MCF 10A (cell line): ENCODE measurements around the gene FAM20B. TPM values are rescaled to one million over a fixed set of nuclear protein-coding genes. Genes with fewer than 3 reads are reported as not detected.
A peak's percentile ranks its signal among the peaks of the same experiment; 100 is the strongest.

Experiments used
- BruUV-seq: library from RNA; stranded (reverse); fragments of 400-500 nt; replicated peaks from 2 replicates; lab custom pipeline; 2021; lab: Mats Ljungman, UMichigan
- CTCF ChIA-PET: fragments of 300-600 bp; sonication (Branson Sonifier 250); formaldehyde crosslinking; extraction: SDS; loops from one replicate; lab custom pipeline; 2021; ENCODE audit warnings: antibody characterized with exemption, inconsistent platforms; lab: Yijun Ruan, JAX
- POLR2A ChIA-PET: fragments of 300-600, 350-650 bp; sonication (Branson Sonifier 250); formaldehyde crosslinking; extraction: SDS; loops from one replicate; lab custom pipeline; 2020; ENCODE audit warnings: antibody characterized with exemption, inconsistent platforms; lab: Yijun Ruan, JAX
- DNase-seq: peaks from one replicate; pipeline ENCODE4 v3.0.0-alpha.2; 2018; ENCODE audit not compliant: unreplicated experiment
- H3K27ac Mint-ChIP-seq: one replicate; pipeline ENCODE4 v1.8.0; 2022; ENCODE audit warnings: mild to moderate bottlenecking, low read depth, mixed read lengths; ENCODE audit not compliant: unreplicated experiment
- H3K27me3 Mint-ChIP-seq: one replicate; pipeline ENCODE4 v1.8.0; 2022; ENCODE audit warnings: mixed read lengths; ENCODE audit not compliant: insufficient read depth, unreplicated experiment
- H3K36me3 Mint-ChIP-seq: one replicate; pipeline ENCODE4 v1.8.0; 2022; ENCODE audit warnings: mild to moderate bottlenecking, moderate library complexity, mixed read lengths; ENCODE audit not compliant: insufficient read depth, unreplicated experiment
- H3K4me1 Mint-ChIP-seq: one replicate; pipeline ENCODE4 v1.8.0; 2022; ENCODE audit warnings: mixed read lengths; ENCODE audit not compliant: insufficient read depth, unreplicated experiment
- H3K4me3 Mint-ChIP-seq: one replicate; pipeline ENCODE4 v1.8.0; 2022; ENCODE audit warnings: mild to moderate bottlenecking, moderate library complexity, mixed read lengths; ENCODE audit not compliant: unreplicated experiment
- H3K9me3 Mint-ChIP-seq: one replicate; pipeline ENCODE4 v1.8.0; 2022; ENCODE audit warnings: mixed read lengths; ENCODE audit not compliant: unreplicated experiment
- intact Hi-C: fragments of 100-400 bp; cut with micrococcal nuclease; formaldehyde crosslinking; loops from 2 replicates; pipeline ENCODE4 v1.14.1; 2022
- total RNA-seq: library from RNA; stranded (reverse); gene quantifications from 2 replicates; pipeline ENCODE4 v1.2.3, GENCODE V29; 2022
- TF ChIP-seq, protein P1 (sequence below): fragments of 200-600 bp; IDR thresholded peaks from one replicate; pipeline ENCODE4 v1.8.0; 2022; ENCODE audit warnings: antibody characterized with exemption, mild to moderate bottlenecking; ENCODE audit not compliant: unreplicated experiment

Gene FAM20B
- total RNA-seq, 1 experiment from 2014 or later, result 45.0 TPM

DNA sequence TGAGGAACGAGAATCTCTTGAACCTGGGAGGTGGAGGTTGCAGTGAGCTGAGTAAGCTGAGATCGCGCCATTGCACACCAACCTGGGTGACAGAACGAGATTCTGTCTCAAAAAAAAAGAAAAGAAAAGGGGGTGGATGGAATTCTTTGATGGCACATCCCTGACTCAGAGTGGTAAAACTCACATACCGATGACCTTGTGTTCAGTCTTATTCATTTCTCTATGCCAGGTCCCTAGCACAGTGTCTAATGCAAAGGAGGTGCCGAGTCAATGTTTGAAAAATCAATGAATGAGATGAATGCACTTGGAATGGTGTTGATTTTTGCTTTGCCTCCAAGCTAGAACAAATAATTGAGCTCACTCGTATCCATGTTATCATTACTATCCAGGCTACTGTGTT is 18.5 kb upstream of the FAM20B start:
- H3K27me3 Mint-ChIP-seq, result no peaks in the 10 kb centered on the region

DNA sequence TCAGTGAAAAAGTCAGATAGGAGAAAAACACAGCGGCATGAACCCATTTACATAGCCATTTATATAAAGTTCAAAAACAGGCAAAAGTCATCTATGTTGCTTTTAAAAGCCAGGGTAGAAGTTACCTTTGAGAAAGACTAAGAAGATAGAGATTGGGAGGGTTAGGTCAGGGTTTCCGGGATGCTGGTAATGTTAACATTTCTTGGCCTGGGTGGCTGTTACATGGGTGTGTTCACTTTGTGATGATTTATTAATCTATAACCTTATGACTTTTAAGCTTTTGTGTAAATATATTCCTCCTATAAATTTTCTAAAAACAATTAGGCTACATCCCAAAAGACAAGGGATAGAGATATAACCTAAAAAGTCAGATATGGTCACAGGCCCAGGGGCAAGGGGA is 15.0 kb upstream of the FAM20B start:
- ChIA-PET POLR2A (interaction anchor here (0.6 kb wide), 1 partner anchor 797 kb away, joined by 3 read pairs; no protein-coding TSS in a partner anchor), CTCF (interaction anchor here (0.6 to 16.1 kb wide), 8 partner anchors 8 to 479 kb away, joined by 3 to 328 read pairs (median 4); no protein-coding TSS in a partner anchor)
- Mint-ChIP-seq H3K4me3 (no peak overlapping the region), H3K9me3 (no peaks in the 10 kb centered on the region), H3K27me3 (no peaks in the 10 kb centered on the region), H3K36me3 (no peaks in the 10 kb centered on the region), H3K27ac (no peak overlapping the region), H3K4me1 (peaks cover 11% of the 10 kb centered on the region)
- intact Hi-C loops, result loop anchor here (10.0 kb wide), 1 partner anchor 354 kb away; the partner anchor contains the start of gene AXDND1
- TF ChIP-seq, protein P1, sequence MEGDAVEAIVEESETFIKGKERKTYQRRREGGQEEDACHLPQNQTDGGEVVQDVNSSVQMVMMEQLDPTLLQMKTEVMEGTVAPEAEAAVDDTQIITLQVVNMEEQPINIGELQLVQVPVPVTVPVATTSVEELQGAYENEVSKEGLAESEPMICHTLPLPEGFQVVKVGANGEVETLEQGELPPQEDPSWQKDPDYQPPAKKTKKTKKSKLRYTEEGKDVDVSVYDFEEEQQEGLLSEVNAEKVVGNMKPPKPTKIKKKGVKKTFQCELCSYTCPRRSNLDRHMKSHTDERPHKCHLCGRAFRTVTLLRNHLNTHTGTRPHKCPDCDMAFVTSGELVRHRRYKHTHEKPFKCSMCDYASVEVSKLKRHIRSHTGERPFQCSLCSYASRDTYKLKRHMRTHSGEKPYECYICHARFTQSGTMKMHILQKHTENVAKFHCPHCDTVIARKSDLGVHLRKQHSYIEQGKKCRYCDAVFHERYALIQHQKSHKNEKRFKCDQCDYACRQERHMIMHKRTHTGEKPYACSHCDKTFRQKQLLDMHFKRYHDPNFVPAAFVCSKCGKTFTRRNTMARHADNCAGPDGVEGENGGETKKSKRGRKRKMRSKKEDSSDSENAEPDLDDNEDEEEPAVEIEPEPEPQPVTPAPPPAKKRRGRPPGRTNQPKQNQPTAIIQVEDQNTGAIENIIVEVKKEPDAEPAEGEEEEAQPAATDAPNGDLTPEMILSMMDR, result no peak
- BruUV-seq, result no TSS peak
- DNase-seq, result no peak

More for the DNA sequence above, 18.5 kb upstream of the FAM20B start:
- TF ChIP-seq, protein P1, result no peak
- ChIA-PET POLR2A (interaction anchor here (0.6 kb wide), 1 partner anchor 186 kb away, joined by 5 read pairs; no protein-coding TSS in a partner anchor), CTCF (interaction anchor here (0.6 to 16.1 kb wide), 17 partner anchors 10 to 1009 kb away, joined by 3 to 328 read pairs (median 4); no protein-coding TSS in a partner anchor)
- H3K9me3 Mint-ChIP-seq, result no peaks in the 10 kb centered on the region
- no peak overlapping the region for H3K27ac Mint-ChIP-seq
- H3K4me1 Mint-ChIP-seq, result peaks cover 10% of the 10 kb centered on the region
- H3K36me3 Mint-ChIP-seq, result no peaks in the 10 kb centered on the region
- no peak for DNase-seq
- BruUV-seq, result no TSS peak
- no peak overlapping the region for H3K4me3 Mint-ChIP-seq
- intact Hi-C loops, result no loop called here

DNA sequence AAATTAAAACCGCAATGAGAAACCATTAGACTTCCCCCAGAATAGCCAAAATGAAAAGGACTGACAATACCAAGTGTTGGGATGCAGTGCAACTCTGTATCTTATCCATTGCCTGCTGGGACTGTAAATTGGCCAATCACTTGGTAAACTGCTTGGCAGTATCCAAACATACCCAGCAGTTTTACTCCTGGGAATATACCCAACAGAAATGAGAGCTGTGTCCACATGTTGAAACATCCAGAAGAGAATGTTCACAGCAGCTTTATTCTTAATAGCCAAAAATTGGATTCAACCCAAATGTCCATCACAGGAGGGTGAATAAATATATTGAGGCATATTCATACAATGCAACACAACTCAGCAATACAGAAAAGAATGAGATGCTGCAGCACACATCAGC is 13.7 kb upstream of the FAM20B start:
- Mint-ChIP-seq H3K4me1 (peaks cover 19% of the 10 kb centered on the region), H3K36me3 (no peaks in the 10 kb centered on the region), H3K4me3 (no peak overlapping the region), H3K27me3 (no peaks in the 10 kb centered on the region), H3K27ac (no peak overlapping the region), H3K9me3 (no peaks in the 10 kb centered on the region)
- TF ChIP-seq, protein P1, result no peak
- peak; percentile 53 for DNase-seq
- ChIA-PET POLR2A (no interaction called here), CTCF (interaction anchor here (0.6 to 2.5 kb wide), 6 partner anchors 9 to 1311 kb away, joined by 3 to 18 read pairs (median 4); no protein-coding TSS in a partner anchor)
- BruUV-seq, result no TSS peak
- intact Hi-C loops, result loop anchor here (10.0 kb wide), 1 partner anchor 353 kb away; the partner anchor contains the start of gene AXDND1

DNA sequence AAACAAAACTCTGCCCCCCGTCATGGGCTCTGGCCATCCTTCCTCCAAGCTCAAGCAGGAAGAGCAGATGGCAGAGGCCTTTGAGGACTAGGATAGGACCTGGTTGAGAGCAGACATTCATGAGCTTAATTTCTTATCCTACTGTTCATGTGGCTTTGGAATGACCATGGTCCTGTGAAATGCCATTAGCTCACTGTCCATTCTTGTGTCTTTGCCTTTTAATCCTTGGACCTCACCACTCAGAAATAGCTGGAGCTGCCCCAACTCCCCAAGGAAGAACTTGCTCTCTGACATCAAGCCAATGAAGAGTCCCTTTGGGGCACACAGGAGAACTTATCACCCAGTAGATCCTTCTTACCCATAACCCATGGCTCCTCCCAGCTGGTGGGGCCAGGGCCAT is 11.6 kb upstream of the FAM20B start:
- CTCF ChIA-PET, result interaction anchor here (0.6 to 2.4 kb wide), 7 partner anchors 11 to 479 kb away, joined by 3 to 59 read pairs (median 4); no protein-coding TSS in a partner anchor

More for the DNA sequence above, 11.6 kb upstream of the FAM20B start:
- POLR2A ChIA-PET, result interaction anchor here (1.0 kb wide), 1 partner anchor 44 kb away, joined by 3 read pairs; no protein-coding TSS in a partner anchor
- Mint-ChIP-seq H3K36me3 (no peaks in the 10 kb centered on the region), H3K27me3 (no peaks in the 10 kb centered on the region), H3K27ac (no peak overlapping the region), H3K4me3 (no peak overlapping the region), H3K9me3 (no peaks in the 10 kb centered on the region), H3K4me1 (peaks cover 32% of the 10 kb centered on the region)
- intact Hi-C loops, result loop anchor here (10.0 kb wide), 1 partner anchor 351 kb away; the partner anchor contains the start of gene AXDND1
- BruUV-seq, result no TSS peak
- DNase-seq, result no peak
- TF ChIP-seq, protein P1, result no peak
